KBM-7 (cell line): Measurements from ENCODE around the gene DAZ4.
"Not testable (repeated sequence)": the region's sequence is repeated elsewhere in the genome, so short reads cannot be mapped to it uniquely, and the experiment has no call there.

Experiments used
- DNase-seq: peaks from one replicate; pipeline ENCODE4 v3.0.0-alpha.2; 2015
- in situ Hi-C: fragments of 300-500 bp; cut with MboI; formaldehyde crosslinking; loops from 2 replicates; pipeline ENCODE4 v1.14.3; 2020; ENCODE audit warnings: low sequenced_read_pairs, low pct_unique_long_range_greater_than_20kb, mixed read lengths

DAZ4 gene

GRCh38 chrY:24833619-24834018 is at the start of gene DAZ4:
Gene DAZ4 (plus strand): TSS chrY:24833919. CDS start chrY:24834127, 208 bp downstream.
- in situ Hi-C loops, DNase-seq: not testable (repeated sequence)

- in situ Hi-C loops, DNase-seq: not testable (repeated sequence)
Measured at GRCh38 chrY:24813293-24813692, 20.4 kb upstream of the DAZ4 start, which contains the start of gene DAZ3. Gene DAZ3 (minus strand): TSS chrY:24813393. CDS start chrY:24813185, 208 bp downstream.

- DNase-seq, in situ Hi-C loops: not testable (repeated sequence)
Measured at GRCh38 chrY:24821836-24822235, 11.9 kb upstream of the DAZ4 start.

- in situ Hi-C loops, DNase-seq: not testable (repeated sequence)
Measured at GRCh38 chrY:24824184-24824879, 9.4 kb upstream of the DAZ4 start.

- DNase-seq, in situ Hi-C loops: not testable (repeated sequence)
Measured at GRCh38 chrY:24825069-24825468, 8.7 kb upstream of the DAZ4 start.
